RPMI7951 (cell line): ENCODE data around the gene GINS2. TPM values are rescaled to one million over a fixed set of nuclear protein-coding genes. Genes with fewer than 3 reads are reported as not detected.

ENCODE experiments used
- DNase-seq: peaks from one replicate; pipeline ENCODE4 v3.0.0-alpha.2; 2012; ENCODE audit warnings: low read depth
- total RNA-seq: library from RNA; depleted of rRNA; stranded (reverse); fragments of >200 nt; shearing (Covaris generic); gene quantifications from 2 replicates; pipeline ENCODE4 v1.2.3, GENCODE V29; 2014

Gene GINS2
- total RNA-seq, 1 experiment from 2014 or later, result 28.5 TPM

DNA sequence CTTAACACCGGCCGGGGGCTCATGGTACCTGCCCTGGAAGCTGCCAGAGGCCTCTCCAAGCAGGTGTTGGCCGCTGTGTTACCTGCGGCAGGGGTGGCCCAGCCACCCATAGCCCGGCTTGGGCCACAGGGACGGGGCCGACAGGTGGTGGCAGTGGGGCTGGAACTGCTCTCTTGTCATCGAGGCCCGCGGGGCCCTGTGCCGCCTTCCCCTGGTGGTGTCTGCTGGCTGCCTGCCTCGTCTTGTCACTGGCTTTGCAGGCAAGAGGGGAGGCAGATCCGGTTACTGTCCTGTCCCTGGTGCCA is 48.5 kb downstream of the GINS2 start:
- DNase-seq, result no peak

DNA sequence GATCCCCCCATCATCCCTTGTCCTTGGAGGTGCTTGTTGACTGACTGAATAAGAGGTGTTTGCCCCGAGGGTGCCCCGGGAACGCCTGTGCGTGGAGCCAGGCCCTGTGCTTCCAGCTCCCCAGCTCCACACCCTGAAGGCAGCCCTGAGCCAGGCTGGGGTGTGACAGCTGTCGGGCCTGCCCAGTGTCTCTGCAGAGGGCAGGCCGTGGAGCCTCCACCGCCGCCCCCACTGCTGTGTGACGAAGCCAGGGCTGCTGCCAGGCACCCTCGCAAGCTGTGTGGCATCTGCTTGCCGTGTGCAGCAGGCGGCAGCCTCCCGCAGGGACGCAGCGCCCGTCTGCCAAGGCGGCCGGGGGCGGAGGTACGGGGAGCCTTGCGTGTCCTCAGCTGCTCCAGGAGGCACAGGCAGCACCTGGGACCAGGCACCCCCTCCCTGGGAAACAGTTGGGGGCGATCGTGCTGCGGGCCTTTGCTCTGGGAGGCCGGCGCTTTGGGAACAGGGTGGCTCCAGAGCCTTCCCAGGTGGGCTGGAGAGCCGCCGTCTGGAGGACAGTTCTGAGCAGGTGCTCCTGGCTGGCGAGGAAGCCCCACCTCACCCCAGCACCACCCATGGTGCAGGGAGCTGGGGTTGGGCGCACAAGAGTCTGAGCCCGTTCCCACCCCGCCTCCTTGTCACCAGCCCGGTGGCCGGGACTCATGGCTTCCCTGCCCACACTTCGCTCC is 49.1 kb downstream of the GINS2 start:
- no peak for DNase-seq

DNA sequence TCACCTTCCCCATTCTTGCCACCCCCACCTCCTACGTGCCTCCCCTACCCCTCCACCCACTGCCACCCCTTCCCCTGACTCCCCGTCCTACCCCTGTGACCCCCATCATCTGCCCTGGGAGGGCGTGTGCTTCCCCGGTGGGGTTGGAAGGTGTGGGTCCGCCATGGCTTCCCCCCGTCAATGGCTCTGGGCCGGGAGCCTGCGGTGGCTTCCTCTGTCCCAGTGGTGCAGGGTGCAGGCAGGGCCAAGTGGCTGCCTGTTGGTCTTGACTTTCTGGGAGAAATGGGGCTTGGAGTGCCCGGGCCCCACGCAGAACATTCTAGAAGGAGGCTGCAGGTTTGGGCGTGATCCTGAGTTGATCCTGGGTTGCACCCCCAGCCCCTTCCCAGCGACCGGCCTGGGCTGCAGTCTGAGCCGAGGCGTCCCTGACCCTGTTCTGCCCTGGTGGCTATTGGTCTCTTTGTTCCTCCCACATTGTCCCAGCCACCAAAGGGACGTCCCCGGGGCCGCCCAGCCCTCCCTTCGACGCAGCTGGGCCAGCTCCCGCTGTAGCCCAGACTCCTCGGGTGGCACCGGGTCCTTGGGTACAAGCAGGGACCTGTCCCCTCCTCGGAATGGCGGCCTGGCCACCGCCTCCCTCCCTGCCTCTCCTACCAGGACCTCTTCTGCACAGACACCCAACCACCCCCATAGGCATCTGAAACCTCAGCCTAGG is 49.9 kb downstream of the GINS2 start:
- DNase-seq, result no peak

DNA sequence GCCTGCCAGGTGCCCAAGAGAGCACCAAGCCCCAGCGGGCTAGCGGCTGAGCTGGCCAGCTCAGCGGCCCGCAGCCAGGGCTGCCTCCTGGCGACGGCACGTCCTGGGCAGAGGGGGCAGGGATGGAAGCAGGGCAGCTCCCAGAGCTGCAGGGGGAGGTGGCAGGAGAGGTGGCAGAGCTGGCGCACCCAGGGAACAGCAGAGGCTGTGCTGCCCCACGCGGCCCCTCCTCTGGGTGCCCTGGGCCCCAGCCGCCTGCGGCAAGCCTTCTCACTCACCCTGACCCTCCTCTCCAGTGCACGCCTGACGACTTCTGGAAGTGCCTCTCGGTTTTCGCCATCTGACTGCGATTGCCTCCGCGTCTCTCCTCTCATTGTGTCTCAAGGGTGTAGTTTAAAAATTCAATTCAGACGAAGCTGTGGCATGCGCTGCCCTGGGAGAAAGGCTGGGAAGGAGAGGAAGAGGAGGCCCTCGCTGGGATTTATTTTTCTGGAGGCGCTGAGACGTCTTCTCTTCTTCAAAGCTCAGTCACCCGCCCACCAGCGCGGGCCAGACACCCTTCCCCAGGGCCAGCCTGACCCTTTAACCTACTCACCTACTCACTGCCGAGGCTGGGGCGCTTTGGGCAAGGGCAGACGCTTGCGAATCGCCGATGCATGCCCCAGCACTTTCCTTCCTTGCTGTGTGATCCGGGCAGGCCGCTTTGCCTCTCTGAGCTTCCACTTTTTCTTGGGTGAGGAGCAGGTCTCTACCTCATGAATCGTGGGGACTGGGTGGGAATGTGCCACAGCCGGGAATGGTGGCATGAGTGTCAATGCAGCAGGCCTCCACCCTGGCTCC is 50.7 kb downstream of the GINS2 start:
- no peak for DNase-seq

DNA sequence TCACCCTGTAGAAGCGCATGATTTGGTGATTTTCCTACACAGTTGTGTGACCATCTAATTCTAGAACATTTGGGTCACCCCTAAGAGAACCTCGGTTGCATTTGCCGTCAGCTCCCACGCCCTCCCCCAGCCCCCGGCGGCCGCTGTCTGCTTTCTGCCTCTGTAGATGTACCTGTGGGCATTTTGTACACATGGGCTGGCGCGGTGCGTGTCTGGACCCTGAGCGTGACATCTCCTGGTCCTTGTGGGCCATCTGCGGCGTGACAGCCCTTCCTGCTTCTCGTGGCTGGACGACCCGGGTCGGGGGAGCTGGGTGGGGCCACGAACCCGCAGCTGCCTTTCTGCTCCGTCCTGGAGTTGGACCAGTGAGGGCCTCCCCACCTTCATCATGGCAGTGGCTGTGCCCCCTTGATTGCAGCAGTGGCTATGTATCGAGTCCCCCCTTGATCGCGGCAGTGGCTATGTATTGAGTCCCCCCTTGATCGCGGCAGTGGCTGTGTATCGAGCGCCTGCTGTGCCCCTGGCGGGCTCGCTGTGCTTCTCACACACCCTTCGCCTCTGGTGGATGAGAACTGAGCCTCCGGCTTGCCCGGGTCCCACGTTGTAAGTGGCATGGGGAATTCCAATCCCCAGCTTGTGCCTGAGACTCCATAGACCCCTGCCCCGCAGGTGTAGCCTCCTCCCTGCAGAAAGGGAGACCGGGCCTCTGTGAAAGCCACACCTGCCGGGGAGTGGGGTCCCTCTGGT is 51.5 kb downstream of the GINS2 start:
- DNase-seq, result no peak

DNA sequence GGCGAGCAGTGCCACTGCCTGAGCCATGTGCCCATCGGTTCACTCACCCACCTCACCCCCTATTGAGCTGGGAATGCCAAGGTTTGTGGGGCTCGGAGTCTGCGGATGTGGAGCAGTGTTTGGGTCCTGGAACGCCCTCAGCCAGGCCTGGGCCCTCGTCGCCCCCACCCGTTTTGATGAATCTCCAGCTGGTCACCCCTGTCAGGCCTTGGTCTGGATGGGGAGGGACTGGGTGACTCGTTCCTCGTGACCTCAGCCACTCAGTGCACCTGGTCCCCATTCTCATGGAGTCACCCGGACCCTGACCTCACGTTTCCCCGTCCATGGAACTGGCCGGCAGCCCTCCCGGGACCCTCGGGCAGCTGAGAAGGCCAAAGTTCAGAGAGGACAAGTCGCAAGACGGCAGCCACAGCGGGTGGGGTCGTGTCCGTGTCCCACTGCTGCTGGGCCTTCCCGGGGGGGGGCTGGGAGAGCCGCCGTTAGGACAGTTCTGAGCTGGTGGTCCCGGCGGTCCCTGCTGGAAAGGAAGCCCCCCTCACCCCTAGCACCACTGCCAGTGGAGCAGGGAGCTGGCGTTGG is 52.4 kb downstream of the GINS2 start:
- DNase-seq, result no peak

DNA sequence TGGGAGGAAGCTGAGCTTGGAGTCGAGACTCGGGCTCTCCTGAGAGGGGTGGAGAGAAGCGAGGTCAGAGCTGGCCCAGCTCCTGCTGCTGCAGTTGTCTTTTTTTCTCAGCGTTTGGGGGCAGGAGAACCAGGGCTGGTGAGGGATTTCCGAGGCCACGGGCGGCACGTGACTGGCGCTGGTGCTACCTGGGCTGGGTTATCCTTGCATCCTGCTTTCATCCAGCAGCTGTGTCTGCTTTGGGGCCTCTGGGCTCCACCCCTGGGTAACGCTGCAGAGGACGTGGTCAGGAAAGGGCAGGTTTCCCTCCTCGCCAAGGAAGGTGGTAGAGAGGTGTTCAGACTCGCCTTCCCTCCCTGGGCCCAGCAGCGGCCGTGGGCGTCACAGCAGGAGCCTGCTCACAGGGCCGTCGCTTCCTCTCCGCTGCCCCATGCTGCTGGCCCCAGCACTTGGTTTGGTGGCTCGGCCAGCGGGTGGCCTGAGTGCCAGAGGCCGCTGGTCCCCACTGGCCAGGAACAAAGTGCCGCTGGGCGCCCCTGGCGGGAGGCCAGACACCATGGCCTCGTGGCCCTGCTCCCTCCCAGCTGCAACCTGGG is 53.1 kb downstream of the GINS2 start:
- DNase-seq, result no peak

DNA sequence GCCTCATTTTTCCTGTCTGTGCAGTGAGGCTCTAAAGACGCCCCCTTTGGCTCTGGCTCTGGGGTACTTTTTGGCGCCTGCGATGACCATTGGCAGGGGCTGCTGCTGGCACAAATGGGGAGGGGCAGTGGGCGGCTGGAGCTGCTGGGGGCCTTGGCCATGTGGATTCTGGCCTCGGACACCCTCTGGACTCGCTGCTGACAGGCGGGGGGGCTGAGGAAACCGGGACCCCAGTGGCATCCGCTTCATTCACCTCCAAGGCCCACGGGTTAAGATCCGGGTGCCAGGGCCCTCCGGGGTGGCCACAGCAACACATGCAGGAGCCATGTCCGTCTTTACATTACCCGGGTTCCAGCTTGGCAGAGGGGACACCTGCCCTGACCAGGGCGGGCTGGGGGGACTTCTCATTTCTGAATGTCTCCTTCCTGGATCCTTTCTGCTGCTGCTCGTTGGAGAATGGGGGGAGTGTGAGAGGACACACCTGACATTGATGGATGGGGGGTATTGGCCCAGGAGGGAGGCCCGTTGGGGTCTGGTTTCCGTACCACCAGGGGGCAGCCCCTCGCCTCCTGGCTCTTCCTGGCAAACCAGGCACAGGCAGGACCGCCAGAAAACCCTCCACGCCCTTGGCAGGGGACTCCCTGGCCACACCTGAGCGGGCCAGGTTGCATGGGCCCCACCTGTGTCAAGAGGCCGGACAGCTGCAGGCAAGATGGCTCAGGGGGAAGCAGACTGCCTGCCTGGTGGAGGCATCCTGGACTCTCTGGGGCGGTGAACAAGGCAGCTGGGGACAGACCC is 53.8 kb downstream of the GINS2 start:
- no peak for DNase-seq

DNA sequence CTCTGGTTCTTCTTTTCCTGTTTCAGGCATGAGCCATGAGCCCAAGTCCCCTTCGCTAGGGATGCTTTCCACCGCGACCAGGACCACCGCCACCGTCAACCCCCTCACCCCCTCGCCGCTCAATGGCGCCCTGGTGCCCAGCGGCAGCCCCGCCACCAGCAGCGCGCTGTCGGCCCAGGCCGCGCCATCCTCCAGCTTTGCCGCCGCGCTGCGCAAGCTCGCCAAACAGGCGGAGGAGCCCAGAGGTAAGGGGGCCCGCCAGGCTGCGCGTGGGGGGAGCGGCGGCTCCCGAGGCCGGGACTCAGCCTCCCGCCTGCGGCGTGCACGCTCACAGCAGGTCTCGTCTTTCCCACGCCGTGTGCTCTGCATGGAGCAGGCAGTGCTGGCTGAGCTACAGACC is 54.9 kb downstream of the GINS2 start:
- DNase-seq, result no peak

DNA sequence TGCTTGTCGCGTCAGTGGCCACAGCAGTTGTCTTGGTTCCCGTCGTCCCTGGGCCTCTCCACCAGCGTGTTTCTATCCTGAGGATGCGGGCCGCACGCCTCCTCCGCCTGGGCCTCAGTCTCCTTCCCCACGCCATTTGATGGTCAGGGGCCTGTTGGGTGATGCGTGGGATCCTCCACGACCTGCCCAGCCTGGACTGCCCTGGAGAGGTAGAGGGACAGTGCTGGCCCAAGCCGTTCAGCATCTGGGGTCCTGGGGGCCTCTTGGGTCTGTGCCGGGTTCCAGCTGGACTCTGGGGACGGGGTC is 55.4 kb downstream of the GINS2 start:
- DNase-seq, result no peak

DNA sequence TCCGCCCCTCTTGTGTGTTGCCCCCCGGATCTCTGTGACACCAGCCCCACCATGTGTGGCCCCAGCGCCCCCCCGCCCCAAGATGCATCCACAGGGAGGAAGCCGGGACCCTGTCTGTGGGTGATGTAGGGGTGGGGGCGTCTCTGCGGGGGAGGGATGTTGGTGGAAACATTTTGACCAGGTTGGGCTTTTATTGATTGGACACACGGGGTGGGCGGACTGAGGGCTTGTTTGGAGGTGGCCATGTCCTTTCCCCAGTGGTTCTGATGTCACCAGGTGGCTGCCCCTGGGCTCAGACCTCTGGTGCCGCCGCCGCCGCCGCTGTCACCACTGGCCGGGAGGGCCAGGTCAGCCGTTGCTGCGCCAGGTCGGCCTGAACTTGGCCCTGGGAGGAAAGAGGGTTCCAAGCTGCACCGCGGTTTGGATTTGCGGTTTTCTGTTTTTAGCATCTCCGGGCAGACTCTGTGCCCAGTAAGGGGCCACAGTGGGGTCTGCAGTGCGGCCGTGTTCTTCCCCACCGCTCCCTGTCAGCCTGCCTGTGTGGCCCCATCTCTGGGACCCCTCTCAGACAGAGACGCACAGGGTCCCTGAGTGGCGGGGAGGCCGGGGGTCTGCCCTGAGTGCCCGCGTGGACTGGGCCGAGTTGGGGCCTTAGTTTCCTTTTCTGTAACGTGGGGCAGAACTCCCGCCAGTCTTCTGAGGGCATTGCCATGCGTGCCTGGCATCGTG is 55.9 kb downstream of the GINS2 start:
- no peak for DNase-seq

DNA sequence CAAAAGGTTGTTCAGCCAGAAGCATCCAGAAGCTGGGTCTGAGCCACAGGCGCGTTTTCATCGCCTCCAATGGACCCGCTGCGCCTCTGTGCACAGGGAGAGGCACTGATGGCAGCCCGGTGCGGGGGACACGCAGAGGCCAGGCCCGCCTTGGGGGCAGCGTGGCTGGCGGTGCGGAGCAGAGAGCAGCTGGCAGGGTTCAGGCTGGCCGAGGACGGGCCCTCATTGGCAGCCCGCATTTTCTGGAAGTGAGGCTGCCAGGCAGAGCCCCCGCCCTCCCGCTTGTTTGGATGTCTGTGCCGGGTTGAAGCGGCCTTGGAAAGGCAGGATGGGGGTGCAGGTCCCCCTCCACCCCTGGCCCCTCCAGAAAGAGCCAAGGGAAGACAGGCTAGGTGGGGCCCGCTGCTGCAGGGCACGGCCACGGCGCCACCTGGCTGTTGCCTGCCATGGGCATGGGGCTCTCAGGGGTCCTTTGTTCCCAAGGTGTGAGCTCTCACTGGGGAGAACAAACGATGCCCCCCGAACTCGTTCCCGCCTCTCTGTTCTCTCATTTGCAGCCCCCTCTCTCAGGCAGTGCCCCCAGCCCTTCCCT is 56.9 kb downstream of the GINS2 start:
- DNase-seq, result no peak

DNA sequence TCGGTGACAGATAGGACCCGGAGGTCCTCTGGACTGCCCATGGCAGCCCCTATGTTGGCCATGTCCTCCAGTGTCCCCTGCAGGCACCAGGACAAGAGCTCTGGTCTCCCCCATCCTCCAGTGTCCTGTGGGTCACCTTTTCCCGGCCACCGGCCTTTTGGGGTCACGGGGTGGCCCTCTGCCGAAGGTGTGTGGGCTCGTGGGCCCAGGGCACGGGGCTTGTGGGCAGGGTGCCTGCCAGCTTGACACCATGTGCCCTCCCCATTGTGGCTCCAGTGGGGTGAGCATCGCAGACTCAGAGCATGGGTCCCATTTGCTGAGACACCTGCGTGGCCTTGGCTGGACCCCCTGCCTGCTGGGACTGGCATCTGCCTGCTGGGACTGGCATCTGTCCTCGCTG is 57.5 kb downstream of the GINS2 start:
- no peak for DNase-seq

DNA sequence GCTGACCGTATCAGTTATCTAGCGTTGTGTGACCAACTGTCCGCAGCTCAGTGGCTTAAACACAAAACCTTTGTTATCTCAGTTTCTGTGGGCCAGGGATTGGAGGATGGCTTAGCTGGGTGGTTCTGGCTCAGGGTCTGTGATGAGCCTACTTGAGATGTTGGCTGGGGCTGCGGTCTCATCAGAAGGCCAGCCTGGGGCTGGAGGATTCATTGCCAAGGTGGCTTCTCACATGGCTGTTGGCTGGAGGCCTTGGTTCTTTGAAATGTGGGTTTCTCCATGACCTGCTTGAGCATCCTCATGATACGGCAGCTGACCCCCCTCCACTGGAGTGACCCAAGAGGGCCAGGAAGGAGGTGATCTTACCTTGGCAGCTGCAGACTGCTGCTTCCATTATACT is 58.9 kb downstream of the GINS2 start:
- DNase-seq, result no peak

DNA sequence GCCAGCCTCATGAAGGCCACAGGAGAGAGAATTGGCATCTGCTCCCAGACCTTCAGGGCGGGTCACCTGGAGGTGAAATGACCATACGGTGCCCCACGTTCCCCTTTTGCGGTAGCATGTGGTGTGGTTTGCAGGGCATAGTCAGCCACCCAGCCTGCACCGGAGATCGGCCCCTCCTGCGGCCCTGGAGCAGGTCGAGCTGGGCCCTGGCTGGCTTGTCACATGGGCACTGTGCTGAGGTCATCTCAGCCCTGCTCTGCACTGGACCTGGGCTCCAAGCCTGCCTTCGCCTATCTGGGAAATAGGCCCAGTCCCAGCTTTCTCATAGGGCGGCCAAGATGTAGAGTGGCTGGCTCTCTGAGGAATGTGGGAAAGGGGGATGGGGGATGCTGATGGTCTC is 59.4 kb downstream of the GINS2 start:
- DNase-seq, result no peak

DNA sequence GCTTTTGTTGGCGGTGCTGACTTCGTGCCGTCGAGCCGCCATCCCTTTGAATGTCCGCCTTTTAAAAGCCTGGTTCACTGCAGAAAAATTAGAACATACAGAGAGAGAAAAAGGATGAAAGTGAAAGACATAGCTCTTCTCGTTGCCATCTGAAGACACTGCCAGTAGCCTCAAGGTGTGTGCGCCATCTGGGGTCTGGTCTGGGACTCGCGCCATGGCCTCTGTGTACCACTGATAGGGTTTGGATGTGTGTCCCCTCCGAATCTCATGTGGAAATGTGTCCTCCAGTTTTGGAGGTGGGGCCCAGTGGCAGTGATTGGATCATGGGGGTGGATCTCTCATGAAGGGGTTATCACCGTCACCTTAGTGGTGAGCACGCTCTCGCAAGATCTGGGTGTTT is 60.1 kb downstream of the GINS2 start:
- no peak for DNase-seq

DNA sequence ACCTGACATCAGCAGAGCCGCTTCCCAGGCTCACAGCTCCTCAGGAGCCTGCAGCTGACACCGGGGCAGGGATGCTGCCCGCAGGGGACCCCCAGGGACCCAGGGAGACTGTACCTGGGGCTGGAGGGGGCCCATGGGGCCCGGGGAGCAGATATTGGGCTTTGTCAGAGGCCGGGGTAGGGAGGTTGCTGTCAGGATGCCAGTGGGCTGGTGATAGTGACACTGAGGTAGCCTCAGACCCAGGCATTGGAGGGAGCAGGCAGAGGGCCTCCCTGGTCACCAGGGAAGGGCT is 60.5 kb downstream of the GINS2 start:
- DNase-seq, result no peak

DNA sequence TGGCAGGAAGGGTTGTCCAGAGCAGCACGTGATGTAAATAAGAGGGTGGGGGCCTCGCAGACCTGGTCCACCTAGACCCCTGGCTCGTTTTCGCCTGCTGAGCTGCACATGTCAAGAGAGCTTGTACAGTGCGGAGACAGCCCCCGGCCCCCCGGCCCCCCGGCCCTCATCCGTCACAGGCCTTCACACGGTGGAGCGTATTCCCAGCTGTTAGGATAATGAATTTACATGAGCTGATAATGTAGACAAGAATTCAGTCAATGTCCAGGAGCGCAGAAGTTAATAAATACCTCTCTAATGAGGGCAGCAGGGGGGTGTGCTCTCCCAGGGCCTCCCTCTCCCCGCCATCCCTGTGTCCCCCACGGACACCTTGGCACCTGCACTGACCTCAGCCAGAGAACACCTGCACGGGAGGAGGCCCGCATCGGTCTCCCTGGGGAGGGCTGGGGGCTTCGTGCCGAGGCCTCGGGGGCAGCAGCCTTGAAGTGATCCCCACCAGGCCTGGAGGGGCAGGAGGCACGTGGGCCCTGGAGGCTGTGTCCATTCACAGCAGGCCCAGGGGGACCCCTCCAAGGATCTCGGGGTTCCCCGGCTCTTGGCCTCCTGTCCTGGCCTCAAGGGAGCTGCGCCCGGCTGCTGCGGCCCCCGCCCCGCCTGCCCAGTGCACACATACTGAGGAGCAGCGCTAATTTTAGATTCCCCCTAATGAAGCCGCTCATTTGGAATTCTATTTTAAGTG is 61.1 kb downstream of the GINS2 start:
- no peak for DNase-seq

DNA sequence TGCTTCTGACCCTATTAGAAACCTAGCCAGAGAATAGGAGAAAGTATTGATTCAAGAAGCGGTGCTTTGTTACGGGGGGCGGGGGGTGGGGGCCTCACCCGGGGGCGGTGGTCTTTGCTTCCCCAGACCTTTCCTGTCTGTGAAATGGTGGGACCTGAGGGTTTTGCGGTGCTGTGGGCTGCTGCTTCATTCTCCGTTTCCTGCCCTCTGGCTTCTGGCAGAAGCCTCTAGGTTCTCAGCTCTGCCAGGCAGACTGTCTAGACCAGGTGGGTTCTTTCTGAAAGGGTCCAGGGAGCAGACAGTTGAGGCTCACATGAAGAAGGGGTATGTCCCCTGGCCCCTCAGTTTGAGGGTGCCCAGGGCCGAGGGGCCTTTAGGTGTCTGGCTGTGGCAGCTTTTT is 61.7 kb downstream of the GINS2 start:
- no peak for DNase-seq
